ENCODE measurements around the gene ZNF764. TPM values are rescaled to one million over a fixed set of nuclear protein-coding genes. Genes with fewer than 3 reads are reported as not detected.

The ZNF764 gene
- total RNA-seq, 1 donor from 2014 or later: 3.2 TPM

Other genes starting within 250 kb of the ZNF764 start
- gene CD2BP2, start 203.1 kb downstream of the ZNF764 start, total RNA-seq: 31.6 and 31.9 TPM in 2 replicates
- gene TBC1D10B, start 187.9 kb downstream of the ZNF764 start, total RNA-seq: 16.6 and 22.4 TPM in 2 replicates
- not detected in 2 replicates for gene MYL11, start 183.6 kb downstream of the ZNF764 start, total RNA-seq
- 0.20 TPM in 1 of 2 replicates, not detected in the other for gene SEPTIN1, start 175.8 kb downstream of the ZNF764 start, total RNA-seq
- 11.1 and 11.6 TPM in 2 replicates for gene ZNF48, start 163.0 kb downstream of the ZNF764 start, total RNA-seq
- 8.3 and 10.5 TPM in 2 replicates for gene ZNF771, start 150.8 kb downstream of the ZNF764 start, total RNA-seq
- gene DCTPP1, start 128.3 kb downstream of the ZNF764 start, total RNA-seq: 54.8 and 57.5 TPM in 2 replicates
- 11.8 and 17.9 TPM in 2 replicates for gene SEPHS2, start 112.5 kb downstream of the ZNF764 start, total RNA-seq
- not detected in 2 replicates for gene ITGAL, start 85.6 kb downstream of the ZNF764 start, total RNA-seq
- 11.3 and 17.9 TPM in 2 replicates for gene ZNF768, start 31.8 kb downstream of the ZNF764 start, total RNA-seq
- 4.8 and 7.7 TPM in 2 replicates for gene ZNF747, start 23.5 kb downstream of the ZNF764 start, total RNA-seq
- 5.0 and 5.4 TPM in 2 replicates for gene ZNF688, start 13.3 kb upstream of the ZNF764 start, total RNA-seq
- gene ZNF785, start 27.3 kb upstream of the ZNF764 start, total RNA-seq: 5.4 and 9.9 TPM in 2 replicates
- 3.1 and 4.0 TPM in 2 replicates for gene ZNF689, start 52.0 kb upstream of the ZNF764 start, total RNA-seq
- gene PRR14, start 92.6 kb upstream of the ZNF764 start, total RNA-seq: 4.1 and 4.4 TPM in 2 replicates
- gene FBRS, start 100.1 kb upstream of the ZNF764 start, total RNA-seq: 7.8 and 13.3 TPM in 2 replicates
- 16.6 and 24.8 TPM in 2 replicates for gene SRCAP, start 140.8 kb upstream of the ZNF764 start, total RNA-seq
- 8.9 and 10.7 TPM in 2 replicates for gene PHKG2, start 190.1 kb upstream of the ZNF764 start, total RNA-seq
- gene CFAP119, start 203.7 kb upstream of the ZNF764 start, total RNA-seq: 0.40 and 0.87 TPM in 2 replicates
- 32.7 and 42.5 TPM in 2 replicates for gene RNF40, start 203.9 kb upstream of the ZNF764 start, total RNA-seq
- 3.9 and 5.2 TPM in 2 replicates for gene ZNF629, start 228.8 kb upstream of the ZNF764 start, total RNA-seq